Ishikawa (cell line): ENCODE measurements around the gene GIMAP8.

ENCODE experiments used
- CEBPB ChIP-seq: IDR thresholded peaks from 2 replicates; pipeline ENCODE4 v1.6.1; 2012
- CREB1 ChIP-seq: IDR thresholded peaks from 2 replicates; pipeline ENCODE4 v1.6.1; 2012; ENCODE audit warnings: low read depth
- EGR1 ChIP-seq: IDR thresholded peaks from 2 replicates; pipeline ENCODE4 v1.6.1; 2012
- EP300 ChIP-seq: IDR thresholded peaks from 2 replicates; pipeline ENCODE4 v1.6.1; 2012; ENCODE audit warnings: borderline replicate concordance
- FOXM1 ChIP-seq: IDR thresholded peaks from 2 replicates; pipeline ENCODE4 v1.6.1; 2012; ENCODE audit warnings: low read depth, borderline replicate concordance
- NFIC ChIP-seq: IDR thresholded peaks from 2 replicates; pipeline ENCODE4 v1.6.1; 2012
- RAD21 ChIP-seq: IDR thresholded peaks from 2 replicates; pipeline ENCODE4 v1.6.1; 2012; ENCODE audit warnings: low read depth
- TAF1 ChIP-seq: IDR thresholded peaks from 2 replicates; pipeline ENCODE4 v1.6.1; 2012; ENCODE audit warnings: low read depth, mild to moderate bottlenecking
- TCF12 ChIP-seq: IDR thresholded peaks from 2 replicates; pipeline ENCODE4 v1.6.1; 2012; ENCODE audit warnings: low read depth
- TEAD4 ChIP-seq: IDR thresholded peaks from 2 replicates; pipeline ENCODE4 v1.6.1; 2012
- USF1 ChIP-seq: IDR thresholded peaks from 2 replicates; pipeline ENCODE4 v1.6.1; 2012
- YY1 ChIP-seq: IDR thresholded peaks from 2 replicates; pipeline ENCODE4 v1.6.1; 2012; ENCODE audit warnings: low read depth
- ZBTB7A ChIP-seq: IDR thresholded peaks from 2 replicates; pipeline ENCODE4 v1.6.1; 2012; ENCODE audit warnings: low read depth
- TF ChIP-seq, protein P1 (sequence below): IDR thresholded peaks from 2 replicates; pipeline ENCODE4 v1.6.1; 2012
- TF ChIP-seq, protein P2 (sequence below): IDR thresholded peaks from 2 replicates; pipeline ENCODE4 v1.6.1; 2012; ENCODE audit warnings: low read depth, mild to moderate bottlenecking

Gene GIMAP8

GRCh38 chr7:150432915-150433892 lies 17.2 kb upstream of the GIMAP8 start:
- TF ChIP-seq FOXM1 (no peak), TCF12 (no peak), TAF1 (no peak), ZBTB7A (no peak), NFIC (no peak), YY1 (no peak), TEAD4 (no peak), EGR1 (no peak), CEBPB (no peak), CREB1 (no peak), RAD21 (no peak), USF1 (no peak)
- TF ChIP-seq, protein P1, sequence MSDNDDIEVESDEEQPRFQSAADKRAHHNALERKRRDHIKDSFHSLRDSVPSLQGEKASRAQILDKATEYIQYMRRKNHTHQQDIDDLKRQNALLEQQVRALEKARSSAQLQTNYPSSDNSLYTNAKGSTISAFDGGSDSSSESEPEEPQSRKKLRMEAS: no peak
- TF ChIP-seq, protein P2, sequence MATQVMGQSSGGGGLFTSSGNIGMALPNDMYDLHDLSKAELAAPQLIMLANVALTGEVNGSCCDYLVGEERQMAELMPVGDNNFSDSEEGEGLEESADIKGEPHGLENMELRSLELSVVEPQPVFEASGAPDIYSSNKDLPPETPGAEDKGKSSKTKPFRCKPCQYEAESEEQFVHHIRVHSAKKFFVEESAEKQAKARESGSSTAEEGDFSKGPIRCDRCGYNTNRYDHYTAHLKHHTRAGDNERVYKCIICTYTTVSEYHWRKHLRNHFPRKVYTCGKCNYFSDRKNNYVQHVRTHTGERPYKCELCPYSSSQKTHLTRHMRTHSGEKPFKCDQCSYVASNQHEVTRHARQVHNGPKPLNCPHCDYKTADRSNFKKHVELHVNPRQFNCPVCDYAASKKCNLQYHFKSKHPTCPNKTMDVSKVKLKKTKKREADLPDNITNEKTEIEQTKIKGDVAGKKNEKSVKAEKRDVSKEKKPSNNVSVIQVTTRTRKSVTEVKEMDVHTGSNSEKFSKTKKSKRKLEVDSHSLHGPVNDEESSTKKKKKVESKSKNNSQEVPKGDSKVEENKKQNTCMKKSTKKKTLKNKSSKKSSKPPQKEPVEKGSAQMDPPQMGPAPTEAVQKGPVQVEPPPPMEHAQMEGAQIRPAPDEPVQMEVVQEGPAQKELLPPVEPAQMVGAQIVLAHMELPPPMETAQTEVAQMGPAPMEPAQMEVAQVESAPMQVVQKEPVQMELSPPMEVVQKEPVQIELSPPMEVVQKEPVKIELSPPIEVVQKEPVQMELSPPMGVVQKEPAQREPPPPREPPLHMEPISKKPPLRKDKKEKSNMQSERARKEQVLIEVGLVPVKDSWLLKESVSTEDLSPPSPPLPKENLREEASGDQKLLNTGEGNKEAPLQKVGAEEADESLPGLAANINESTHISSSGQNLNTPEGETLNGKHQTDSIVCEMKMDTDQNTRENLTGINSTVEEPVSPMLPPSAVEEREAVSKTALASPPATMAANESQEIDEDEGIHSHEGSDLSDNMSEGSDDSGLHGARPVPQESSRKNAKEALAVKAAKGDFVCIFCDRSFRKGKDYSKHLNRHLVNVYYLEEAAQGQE: no peak

GRCh38 chr7:150434240-150434639 lies 16.2 kb upstream of the GIMAP8 start:
- no peak for TF ChIP-seq TAF1
- TF ChIP-seq, protein P2: no peak
- TF ChIP-seq YY1: no peak
- TF ChIP-seq NFIC: no peak
- TF ChIP-seq TEAD4: no peak
- no peak for TF ChIP-seq EP300
- TF ChIP-seq EGR1: no peak
- TF ChIP-seq CEBPB: no peak
- TF ChIP-seq RAD21: no peak

GRCh38 chr7:150435047-150435389 lies 15.4 kb upstream of the GIMAP8 start:
- TF ChIP-seq YY1 (no peak), EP300 (no peak), USF1 (no peak), RAD21 (no peak), CEBPB (no peak), CREB1 (no peak), ZBTB7A (no peak), TEAD4 (no peak), FOXM1 (no peak), NFIC (no peak), EGR1 (no peak), TAF1 (no peak), TCF12 (no peak)
- TF ChIP-seq, protein P1: no peak
- TF ChIP-seq, protein P2: no peak

DNA sequence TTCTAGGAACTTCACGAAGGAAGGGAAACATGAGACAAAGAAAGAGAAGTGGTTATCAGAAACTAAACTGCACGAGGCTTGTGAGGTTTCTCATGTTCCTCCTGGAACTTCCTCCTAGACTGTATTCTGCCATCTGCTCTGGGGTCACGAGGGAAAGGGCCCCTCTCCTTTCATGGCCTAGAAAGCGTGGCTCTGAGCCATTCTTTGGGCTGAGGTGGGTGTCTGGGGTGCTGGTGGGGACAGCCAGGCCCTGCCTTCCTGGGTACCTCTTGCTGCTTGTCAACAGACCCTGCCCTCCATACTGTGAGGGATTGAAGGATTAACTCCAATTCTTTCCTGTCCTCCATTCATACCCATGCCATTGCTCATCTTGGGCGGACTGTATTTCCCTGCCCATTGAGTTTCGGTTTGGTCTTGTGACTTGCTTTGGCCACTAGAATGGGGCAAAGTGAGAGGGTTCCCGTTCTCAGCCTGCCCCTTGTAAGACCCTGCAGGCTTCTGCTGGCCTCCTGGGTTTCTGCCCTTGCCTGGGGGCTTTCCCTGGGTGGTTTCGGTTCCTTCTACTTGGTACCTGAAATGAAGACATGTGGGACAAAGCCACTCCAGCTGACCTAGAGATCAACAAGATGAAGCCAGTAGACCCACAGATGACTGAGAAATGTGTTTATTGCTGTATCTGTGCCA lies 14.9 kb upstream of the GIMAP8 start:
- TF ChIP-seq TCF12 (no peak), YY1 (no peak), CREB1 (no peak), TEAD4 (no peak), USF1 (no peak), EP300 (no peak), TAF1 (no peak), FOXM1 (no peak), RAD21 (no peak), EGR1 (no peak), NFIC (no peak)
- TF ChIP-seq, protein P2: no peak
